ENCODE data around the gene DAB2IP.

Gene DAB2IP

GRCh38 chr9:121682201-121682600, 30.8 kb downstream of the DAB2IP start:
- no peak for DNase-seq (ENCODE audit: insufficient read length, low spot score)
- no peak for FAIRE-seq

GRCh38 chr9:121682926-121683515, 31.6 kb downstream of the DAB2IP start:
- FAIRE-seq (no peak), DNase-seq (ENCODE audit: insufficient read length, low spot score) (no peak)

GRCh38 chr9:121683652-121684051, 32.2 kb downstream of the DAB2IP start:
- DNase-seq (ENCODE audit: insufficient read length, low spot score) (no peak), FAIRE-seq (no peak)

- peak; percentile 26 for DNase-seq (ENCODE audit: insufficient read length, low spot score)
- FAIRE-seq: no peak
These were observed 33.1 kb downstream of the DAB2IP start for GRCh38 chr9:121684381-121685145.

- FAIRE-seq: no peak
- no peak for DNase-seq (ENCODE audit: insufficient read length, low spot score)
These were observed 33.8 kb downstream of the DAB2IP start for GRCh38 chr9:121685146-121685794.

- FAIRE-seq: no peak
- DNase-seq (ENCODE audit: insufficient read length, low spot score): no peak
These were observed 34.5 kb downstream of the DAB2IP start for GRCh38 chr9:121685795-121686377.

- DNase-seq (ENCODE audit: insufficient read length, low spot score) (peak; percentile 71), FAIRE-seq (no peak)
These were observed 35.6 kb downstream of the DAB2IP start for GRCh38 chr9:121686930-121687541.

GRCh38 chr9:121688146-121688680, 36.8 kb downstream of the DAB2IP start:
- DNase-seq (ENCODE audit: insufficient read length, low spot score) (no peak), FAIRE-seq (no peak)

- FAIRE-seq: no peak
- no peak for DNase-seq (ENCODE audit: insufficient read length, low spot score)
These were observed 37.2 kb downstream of the DAB2IP start for GRCh38 chr9:121688681-121689080.

- DNase-seq (ENCODE audit: insufficient read length, low spot score): no peak
These were observed 38.2 kb downstream of the DAB2IP start for GRCh38 chr9:121689461-121690157.

GRCh38 chr9:121690316-121690715, 38.9 kb downstream of the DAB2IP start:
- no peak for FAIRE-seq
- DNase-seq (ENCODE audit: insufficient read length, low spot score): no peak

More at GRCh38 chr9:121689461-121690157, 38.2 kb downstream of the DAB2IP start:
- no peak for FAIRE-seq

- no peak for DNase-seq (ENCODE audit: insufficient read length, low spot score)
- FAIRE-seq: no peak
These were observed 39.3 kb downstream of the DAB2IP start for GRCh38 chr9:121690766-121691165.

GRCh38 chr9:121691890-121692289, 40.5 kb downstream of the DAB2IP start:
- DNase-seq (ENCODE audit: insufficient read length, low spot score) (no peak), FAIRE-seq (no peak)

- peak; percentile 48 for DNase-seq (ENCODE audit: insufficient read length, low spot score)
These were observed 41.4 kb downstream of the DAB2IP start for GRCh38 chr9:121692606-121693387.

GRCh38 chr9:121693388-121693670, 41.9 kb downstream of the DAB2IP start:
- no peak for FAIRE-seq
- no peak for DNase-seq (ENCODE audit: insufficient read length, low spot score)

More at GRCh38 chr9:121692606-121693387, 41.4 kb downstream of the DAB2IP start:
- no peak for FAIRE-seq

GRCh38 chr9:121694001-121694400, 42.6 kb downstream of the DAB2IP start:
- FAIRE-seq (no peak), DNase-seq (ENCODE audit: insufficient read length, low spot score) (no peak)

GRCh38 chr9:121694600-121694999, 43.2 kb downstream of the DAB2IP start:
- no peak for DNase-seq (ENCODE audit: insufficient read length, low spot score)
- no peak for FAIRE-seq

GRCh38 chr9:121696930-121697329, 45.5 kb downstream of the DAB2IP start:
- FAIRE-seq (no peak), DNase-seq (ENCODE audit: insufficient read length, low spot score) (no peak)
